H9 (cell line): Measurements from ENCODE around the gene NHERF1. TPM values are rescaled to one million over a fixed set of nuclear protein-coding genes. Genes with fewer than 3 reads are reported as not detected.

Experiments used
- DNase-seq: peaks from one replicate; pipeline ENCODE4 v3.0.0-alpha.2; 2017
- H2AFZ ChIP-seq: one replicate; pipeline ENCODE4 v1.6.1; 2013; ENCODE audit warnings: mild to moderate bottlenecking, low read length, control low read depth, moderate library complexity
- H2AK5ac ChIP-seq: 2 replicates; pipeline ENCODE4 v1.6.1; 2013; ENCODE audit warnings: low read length, control low read depth, mixed read lengths; ENCODE audit not compliant: insufficient read length
- H2BK120ac ChIP-seq: one replicate; pipeline ENCODE4 v1.6.1; 2013; ENCODE audit warnings: low read depth, mild to moderate bottlenecking, low read length, control low read depth, inconsistent platforms; ENCODE audit not compliant: poor library complexity, severe bottlenecking
- H2BK12ac ChIP-seq: 2 replicates; pipeline ENCODE4 v1.6.1; 2013; ENCODE audit warnings: low read length, control low read depth, mixed read lengths, low read depth; ENCODE audit not compliant: insufficient read length
- H2BK15ac ChIP-seq: 2 replicates; pipeline ENCODE4 v1.6.1; 2013; ENCODE audit warnings: low read depth, low read length, control low read depth
- H2BK20ac ChIP-seq: one replicate; pipeline ENCODE4 v1.6.1; 2013; ENCODE audit warnings: low read depth, mild to moderate bottlenecking, low read length, control low read depth, inconsistent platforms; ENCODE audit not compliant: poor library complexity, severe bottlenecking
- H2BK5ac ChIP-seq: 2 replicates; pipeline ENCODE4 v1.6.1; 2013; ENCODE audit warnings: low read length, control low read depth, mixed read lengths; ENCODE audit not compliant: insufficient read length
- H3K14ac ChIP-seq: 2 replicates; pipeline ENCODE4 v1.6.1; 2013; ENCODE audit warnings: low read length, control low read depth; ENCODE audit not compliant: insufficient read depth
- H3K18ac ChIP-seq: 2 replicates; pipeline ENCODE4 v1.6.1; 2013; ENCODE audit warnings: low read depth, mild to moderate bottlenecking, mixed read lengths, low read length, control low read depth; ENCODE audit not compliant: insufficient read length
- H3K23ac ChIP-seq: 2 replicates; pipeline ENCODE4 v1.6.1; 2013; ENCODE audit warnings: low read length, control low read depth, mixed read lengths, low read depth; ENCODE audit not compliant: insufficient read length
- H3K23me2 ChIP-seq: 2 replicates; pipeline ENCODE4 v1.6.1; 2013; ENCODE audit warnings: low read depth, mild to moderate bottlenecking, mixed read lengths, low read length, control low read depth; ENCODE audit not compliant: insufficient read length, poor library complexity, severe bottlenecking
- H3K27ac ChIP-seq: 2 replicates; pipeline ENCODE4 v1.5.1; 2013; ENCODE audit warnings: low read length, control low read depth, mixed read lengths, low read depth; ENCODE audit not compliant: insufficient read length
- H3K27me3 ChIP-seq: 2 replicates; pipeline ENCODE4 v1.6.1; 2013; ENCODE audit warnings: low read length, control low read depth, inconsistent platforms; ENCODE audit not compliant: insufficient read depth
- H3K4ac ChIP-seq: 2 replicates; pipeline ENCODE4 v1.6.1; 2013; ENCODE audit warnings: low read depth, mild to moderate bottlenecking, control low read depth, inconsistent platforms, low read length, moderate library complexity
- H3K4me1 ChIP-seq: 2 replicates; pipeline ENCODE4 v1.6.1; 2013; ENCODE audit warnings: low read length, control low read depth, inconsistent platforms; ENCODE audit not compliant: insufficient read depth
- H3K4me2 ChIP-seq: 2 replicates; pipeline ENCODE4 v1.6.1; 2013; ENCODE audit warnings: low read length, control low read depth, mixed read lengths; ENCODE audit not compliant: insufficient read length, insufficient read depth
- H3K56ac ChIP-seq: 2 replicates; pipeline ENCODE4 v1.6.1; 2013; ENCODE audit warnings: low read depth, mild to moderate bottlenecking, mixed read lengths, low read length, control low read depth; ENCODE audit not compliant: insufficient read length
- H3K79me1 ChIP-seq: 2 replicates; pipeline ENCODE4 v1.6.1; 2013; ENCODE audit warnings: low read depth, mild to moderate bottlenecking, moderate library complexity, low read length, control low read depth, inconsistent platforms; ENCODE audit not compliant: insufficient read depth, poor library complexity, severe bottlenecking
- H3K79me2 ChIP-seq: 2 replicates; pipeline ENCODE4 v1.6.1; 2013; ENCODE audit warnings: low read length, control low read depth, inconsistent platforms; ENCODE audit not compliant: insufficient read depth
- H3K9ac ChIP-seq: 2 replicates; pipeline ENCODE4 v1.6.1; 2013; ENCODE audit warnings: low read length, control low read depth, mixed read lengths; ENCODE audit not compliant: insufficient read length; ENCODE audit errors: extremely low read depth
- H3K9me3 ChIP-seq: one replicate; pipeline ENCODE4 v1.6.1; 2013; ENCODE audit warnings: low read depth, low read length, inconsistent platforms; ENCODE audit not compliant: control insufficient read depth
- H3T11ph ChIP-seq: one replicate; pipeline ENCODE4 v1.6.1; 2013; ENCODE audit warnings: mild to moderate bottlenecking, low read length, control low read depth, inconsistent platforms
- H4K20me1 ChIP-seq: one replicate; pipeline ENCODE4 v1.6.1; 2013; ENCODE audit not compliant: control insufficient read depth, insufficient read length, insufficient read depth
- H4K5ac ChIP-seq: 2 replicates; pipeline ENCODE4 v1.6.1; 2013; ENCODE audit warnings: low read depth, mild to moderate bottlenecking, mixed read lengths, low read length, control low read depth; ENCODE audit not compliant: insufficient read length
- H4K8ac ChIP-seq: replicated peaks from 2 replicates; pipeline ENCODE4 v1.6.1; 2013; ENCODE audit warnings: low read length, control low read depth, mixed read lengths, low read depth; ENCODE audit not compliant: insufficient read length
- H4K91ac ChIP-seq: 2 replicates; pipeline ENCODE4 v1.6.1; 2013; ENCODE audit warnings: low read depth, mild to moderate bottlenecking, moderate library complexity, mixed read lengths, low read length, control low read depth; ENCODE audit not compliant: insufficient read length
- H3K27ac Mint-ChIP-seq, 3 experiments: 2 replicates in 2 of 3; 3 replicates in 1 of 3; pipeline ENCODE4 v1.8.0; 2020 to 2021; ENCODE audit warnings: mixed read lengths in 3 of 3, mild to moderate bottlenecking in 1 of 3, moderate library complexity in 1 of 3
- H3K27me3 Mint-ChIP-seq: 2 replicates; pipeline ENCODE4 v1.8.0; 2021; ENCODE audit warnings: low read depth, mild to moderate bottlenecking, moderate library complexity, mixed read lengths
- H3K36me3 Mint-ChIP-seq, 3 experiments: 2 replicates in 2 of 3; 3 replicates in 1 of 3; pipeline ENCODE4 v1.8.0; 2020 to 2021; ENCODE audit warnings: low read depth in 3 of 3, mixed read lengths in 3 of 3; ENCODE audit not compliant: insufficient read depth in 1 of 3
- H3K4me1 Mint-ChIP-seq, 2 experiments: 2 replicates each; pipeline ENCODE4 v1.8.0; 2020; ENCODE audit warnings: mixed read lengths in 2 of 2
- H3K4me3 Mint-ChIP-seq, 2 experiments: 2 replicates in 1 of 2; 3 replicates in 1 of 2; pipeline ENCODE4 v1.8.0; 2020 to 2021; ENCODE audit warnings: mild to moderate bottlenecking in 2 of 2, mixed read lengths in 2 of 2, moderate library complexity in 1 of 2
- H3K9me3 Mint-ChIP-seq, 2 experiments: 2 replicates in 1 of 2; 3 replicates in 1 of 2; pipeline ENCODE4 v1.8.0; 2020; ENCODE audit warnings: mild to moderate bottlenecking in 2 of 2, mixed read lengths in 2 of 2, moderate library complexity in 1 of 2
- WGBS: extraction: QIAGEN DNeasy Blood & Tissue Kit; methylation state at CpG from one replicate; pipeline ENCODE4 v1.1.7; 2013; ENCODE audit warnings: missing lambda C conversion rate, low lambda C conversion rate, mixed read lengths; ENCODE audit not compliant: insufficient read length; ENCODE audit errors: extremely low coverage; 5-methylcytosine and 5-hydroxymethylcytosine counted together
- total RNA-seq: library from RNA; stranded (reverse); gene quantifications from 2 replicates; pipeline ENCODE4 v1.2.1, GENCODE V29; 2021
- TF ChIP-seq, protein P1 (sequence below): fragments of 200-600 bp; sonication (generic); conservative IDR thresholded peaks from 3 replicates; pipeline ENCODE4 v1.8.0; 2021; ENCODE audit warnings: antibody characterized with exemption, mild to moderate bottlenecking

The NHERF1 gene
- total RNA-seq, 1 experiment from 2014 or later: 74.4 TPM

DNA sequence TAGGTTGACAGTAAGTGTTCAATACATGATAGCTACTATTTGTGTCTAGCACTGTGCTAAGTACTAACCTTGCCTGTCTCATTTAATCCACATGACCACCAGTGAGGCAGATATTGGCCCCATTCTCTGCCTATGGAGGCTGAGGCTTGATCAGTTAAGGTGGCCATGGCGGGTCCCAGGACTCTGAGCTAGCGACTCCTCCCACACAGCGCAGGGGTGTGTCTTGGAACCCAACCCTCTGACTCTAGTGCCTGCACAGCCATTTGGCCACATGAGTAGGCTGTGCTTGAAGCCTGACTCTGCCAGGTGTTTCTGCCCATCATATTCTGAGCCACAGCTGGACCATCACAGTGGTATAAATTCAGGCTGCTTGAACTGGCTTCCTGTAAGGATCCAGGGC lies 6.4 kb downstream of the NHERF1 start:
- H3K4me1 Mint-ChIP-seq: peaks cover 53 to 70% of the 10 kb centered on the region in 2 experiments
- Histone ChIP-seq H4K91ac (no peak overlapping the region), H3K56ac (no peak overlapping the region), H3K9ac (no peak overlapping the region), H4K5ac (no peak overlapping the region), H3K18ac (no peak overlapping the region), H3K23ac (no peak overlapping the region), H3K27me3 (no peaks in the 10 kb centered on the region), H3K4me1 (peaks cover 3% of the 10 kb centered on the region; the same call in 1 of the 2 replicates), H2AFZ (no peak overlapping the region), H3K79me2 (peaks cover 10% of the 10 kb centered on the region; the same call in 1 of the 2 replicates), H2BK120ac (no peak overlapping the region), H3K9me3 (no peaks in the 10 kb centered on the region), H4K8ac (no peak overlapping the region), H3K14ac (no peak overlapping the region), H3K4me2 (no peak overlapping the region), H4K20me1 (no peaks in the 10 kb centered on the region), H2AK5ac (no peak overlapping the region), H3K23me2 (no peaks in the 10 kb centered on the region), H3K4ac (no peak overlapping the region), H2BK12ac (no peak overlapping the region), H3K79me1 (peaks cover 11% of the 10 kb centered on the region), H3T11ph (no peak overlapping the region), H2BK5ac (no peak overlapping the region), H2BK15ac (no peak overlapping the region), H2BK20ac (no peak overlapping the region), H3K27ac (no peak overlapping the region)
- H3K27ac Mint-ChIP-seq: no peak overlapping the region
- no peak for DNase-seq
- peaks cover under 1% of the 10 kb centered on the region; the same call in 1 of the 2 replicates for H3K27me3 Mint-ChIP-seq
- TF ChIP-seq, protein P1, sequence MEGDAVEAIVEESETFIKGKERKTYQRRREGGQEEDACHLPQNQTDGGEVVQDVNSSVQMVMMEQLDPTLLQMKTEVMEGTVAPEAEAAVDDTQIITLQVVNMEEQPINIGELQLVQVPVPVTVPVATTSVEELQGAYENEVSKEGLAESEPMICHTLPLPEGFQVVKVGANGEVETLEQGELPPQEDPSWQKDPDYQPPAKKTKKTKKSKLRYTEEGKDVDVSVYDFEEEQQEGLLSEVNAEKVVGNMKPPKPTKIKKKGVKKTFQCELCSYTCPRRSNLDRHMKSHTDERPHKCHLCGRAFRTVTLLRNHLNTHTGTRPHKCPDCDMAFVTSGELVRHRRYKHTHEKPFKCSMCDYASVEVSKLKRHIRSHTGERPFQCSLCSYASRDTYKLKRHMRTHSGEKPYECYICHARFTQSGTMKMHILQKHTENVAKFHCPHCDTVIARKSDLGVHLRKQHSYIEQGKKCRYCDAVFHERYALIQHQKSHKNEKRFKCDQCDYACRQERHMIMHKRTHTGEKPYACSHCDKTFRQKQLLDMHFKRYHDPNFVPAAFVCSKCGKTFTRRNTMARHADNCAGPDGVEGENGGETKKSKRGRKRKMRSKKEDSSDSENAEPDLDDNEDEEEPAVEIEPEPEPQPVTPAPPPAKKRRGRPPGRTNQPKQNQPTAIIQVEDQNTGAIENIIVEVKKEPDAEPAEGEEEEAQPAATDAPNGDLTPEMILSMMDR: no peak
- no CpG with 5 or more reads among the region's 3 CpGs for WGBS
- peaks cover 12 to 22% (median 20%) of the 10 kb centered on the region in 3 experiments for H3K36me3 Mint-ChIP-seq
- no peaks in the 10 kb centered on the region for H3K9me3 Mint-ChIP-seq
- no peak overlapping the region for H3K4me3 Mint-ChIP-seq
